ENCODE data around the gene ADCY1.

ADCY1 gene

DNA sequence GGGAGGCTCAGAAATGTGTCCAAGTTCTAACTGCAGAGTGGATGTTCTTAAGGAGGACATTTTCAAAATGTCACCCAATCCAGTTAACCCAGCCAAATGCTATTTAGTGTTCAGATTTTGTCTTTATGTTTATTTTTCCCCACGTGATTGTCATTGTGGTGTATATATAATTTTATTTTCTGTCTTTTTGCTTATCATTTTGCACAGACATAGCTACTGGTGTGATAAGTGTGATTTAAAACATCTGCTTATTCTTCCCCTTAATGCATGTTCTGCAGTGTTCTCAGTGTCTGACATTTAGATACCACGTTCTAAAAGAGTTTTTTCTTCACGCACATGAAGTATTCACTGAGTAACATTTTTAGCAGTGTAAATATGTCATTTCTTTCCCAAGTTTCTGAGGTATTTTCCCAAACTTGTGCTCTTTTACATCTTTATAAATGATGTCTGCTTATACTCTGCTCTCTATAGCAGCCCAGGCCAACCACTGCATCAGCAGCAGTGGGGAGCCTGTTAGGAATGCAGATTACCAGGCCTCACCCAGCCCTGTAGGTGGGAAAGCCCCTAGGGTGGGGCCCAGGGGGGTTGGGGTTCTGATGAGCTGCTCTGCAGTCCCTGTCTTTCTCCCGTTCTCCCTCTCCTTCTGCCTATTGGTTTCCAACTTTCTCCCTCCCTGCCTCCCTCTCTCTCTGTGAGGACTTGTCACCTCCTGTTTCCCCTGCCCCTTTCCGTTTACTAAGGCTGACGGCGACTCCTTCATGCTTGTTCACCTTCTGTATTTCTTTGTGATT lies 20.8 kb downstream of the ADCY1 start:
- no peak for DNase-seq

DNA sequence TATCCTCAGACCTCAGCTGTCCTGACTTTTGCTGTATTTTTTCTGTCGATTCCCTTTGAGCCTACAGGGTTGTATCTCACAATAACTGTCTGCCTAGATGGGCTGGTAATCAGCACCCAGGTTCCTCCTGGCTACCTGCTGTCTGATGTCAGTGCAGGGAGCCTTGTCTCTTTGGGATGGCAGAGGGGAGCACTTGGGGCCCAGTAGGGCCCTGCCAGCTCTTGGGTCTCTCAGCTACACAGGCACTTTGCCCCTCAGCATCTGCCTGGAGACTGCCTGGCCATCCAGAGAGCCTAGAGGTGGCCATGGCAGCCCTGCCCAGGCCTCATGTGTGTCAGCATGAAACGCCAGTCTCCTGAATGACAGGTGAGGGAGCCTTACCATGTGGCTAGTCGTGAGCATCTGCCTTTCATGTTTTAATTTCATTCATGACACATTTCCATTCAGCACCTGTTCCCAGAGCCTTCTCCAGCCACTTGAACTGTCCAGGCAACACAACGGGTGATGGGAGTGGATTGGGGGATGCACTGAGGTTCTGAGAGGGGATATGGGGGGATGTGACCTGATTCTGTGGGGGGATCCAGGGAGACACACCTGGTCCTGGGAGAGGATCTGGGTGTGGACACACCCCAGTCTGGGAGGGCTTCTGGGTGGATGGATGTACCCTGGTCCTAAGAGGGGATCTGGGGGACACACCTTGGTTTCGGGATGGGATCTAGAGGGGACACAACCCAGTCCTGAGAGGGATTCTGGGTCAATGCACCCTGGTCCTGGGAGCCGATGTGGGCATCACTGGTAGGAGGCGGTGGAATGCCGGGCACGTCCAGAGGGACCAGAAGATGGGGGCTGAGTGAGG lies 21.9 kb downstream of the ADCY1 start:
- no peak for DNase-seq

DNA sequence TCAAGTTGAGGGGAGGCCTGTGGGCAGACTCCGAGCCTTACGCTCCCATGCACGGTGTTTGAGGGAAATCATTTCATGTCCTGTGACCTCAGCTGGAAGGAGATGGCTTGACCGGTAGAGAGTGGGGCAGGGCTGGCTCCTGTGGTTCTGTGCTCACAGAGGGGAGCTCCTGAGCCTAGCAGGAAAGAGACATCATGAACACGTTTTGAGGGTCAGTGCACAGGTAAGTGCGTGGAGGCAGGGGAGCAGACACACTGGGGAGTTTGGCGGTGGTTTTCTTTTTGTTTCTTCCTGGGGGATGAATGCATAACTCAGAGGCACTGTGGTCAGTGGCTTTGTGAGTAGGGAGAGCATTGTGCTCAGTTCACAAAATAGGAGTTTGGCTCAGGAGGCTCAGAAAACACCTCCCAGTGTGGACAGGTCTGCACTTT lies 22.5 kb downstream of the ADCY1 start:
- no peak for DNase-seq

GRCh38 chr7:45597286-45597984 lies 23.3 kb downstream of the ADCY1 start:
- no peak for DNase-seq

DNA sequence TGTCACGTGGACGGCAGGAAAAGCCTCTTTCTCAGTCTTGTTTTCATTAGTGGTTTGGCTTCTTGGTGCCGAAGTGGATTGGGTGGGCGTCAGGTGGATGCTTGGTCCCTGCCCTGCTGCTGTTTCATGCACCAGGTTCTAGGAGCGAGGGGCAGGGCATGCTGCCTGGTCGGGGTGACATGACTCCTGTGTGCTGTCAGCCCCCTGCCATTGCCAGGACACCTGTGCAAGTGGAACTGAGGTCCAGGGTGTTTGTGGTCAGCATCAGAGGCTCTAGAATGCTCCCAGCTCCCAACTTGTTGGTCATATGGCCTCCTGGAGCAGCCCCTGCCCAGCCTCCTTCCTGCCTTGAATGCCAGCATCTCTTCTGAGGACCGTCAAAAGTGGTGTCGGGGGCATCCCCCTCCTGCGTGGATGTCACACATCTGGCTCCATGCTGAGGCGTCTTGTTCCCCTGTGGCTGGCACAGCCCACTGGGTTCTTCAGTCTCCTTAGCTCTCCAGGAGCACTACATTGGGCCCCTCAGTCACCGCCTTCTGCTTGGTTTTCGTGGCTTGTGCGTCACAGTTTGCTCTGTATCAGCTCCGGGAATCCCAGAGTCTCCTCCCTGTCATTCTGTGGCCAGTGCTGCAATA lies 24.8 kb downstream of the ADCY1 start:
- DNase-seq, result no peak

GRCh38 chr7:45599851-45600706 lies 25.9 kb downstream of the ADCY1 start:
- no peak for DNase-seq

DNA sequence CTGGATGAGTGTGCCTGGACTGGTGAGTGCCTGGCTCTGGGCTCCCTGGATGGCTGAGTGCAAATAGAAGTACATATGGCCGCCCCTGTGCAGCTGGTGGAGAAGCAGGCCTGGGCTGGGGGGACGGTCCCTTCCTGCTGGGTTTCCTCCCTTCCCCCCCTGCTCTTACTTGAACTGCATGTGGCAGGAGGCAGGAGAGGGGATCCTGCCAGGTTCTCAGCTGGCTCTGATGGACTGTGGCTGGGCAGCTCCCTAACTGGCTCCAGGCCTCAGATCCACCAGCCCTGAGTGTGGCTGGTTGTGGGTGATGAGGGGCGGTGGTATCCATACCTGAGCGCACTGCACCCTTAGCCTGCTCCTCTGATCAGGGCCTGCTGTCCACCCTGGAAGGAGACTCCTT lies 26.9 kb downstream of the ADCY1 start:
- DNase-seq, result no peak

DNA sequence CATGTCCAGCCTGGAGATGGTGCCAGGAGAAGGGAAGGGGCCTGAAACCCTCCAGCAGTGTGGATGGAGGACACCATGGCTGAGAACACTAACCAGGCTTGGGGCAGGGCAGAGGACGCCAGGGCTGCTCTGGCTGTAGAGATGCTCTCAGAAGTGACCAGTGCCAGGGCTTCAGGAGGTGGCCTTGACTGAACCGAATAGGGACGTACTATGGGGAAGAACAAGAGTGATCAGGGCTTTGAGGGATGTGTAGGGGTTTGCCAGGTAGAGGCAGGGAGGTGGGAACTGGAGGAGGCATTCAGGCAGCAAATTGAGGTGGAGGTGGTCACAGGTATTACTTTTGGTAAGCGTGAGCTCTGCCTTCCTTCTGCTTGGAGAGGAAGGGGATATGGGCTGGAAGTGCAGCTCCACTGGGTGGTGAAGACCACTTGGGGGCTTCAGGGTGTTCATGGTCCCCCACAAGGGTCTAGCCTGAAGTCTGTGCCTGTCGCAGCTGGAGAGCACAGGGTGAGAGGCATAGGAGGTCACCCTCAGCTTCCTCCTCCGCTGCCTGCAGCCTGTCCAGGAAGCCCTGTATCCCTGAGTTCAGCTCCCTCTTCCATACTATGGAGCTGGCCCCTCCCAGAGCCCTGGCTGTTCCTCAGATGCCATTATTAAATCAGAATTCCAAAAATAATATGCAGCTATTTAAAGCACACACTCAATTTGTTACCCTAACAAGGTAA lies 27.8 kb downstream of the ADCY1 start:
- DNase-seq, result no peak

DNA sequence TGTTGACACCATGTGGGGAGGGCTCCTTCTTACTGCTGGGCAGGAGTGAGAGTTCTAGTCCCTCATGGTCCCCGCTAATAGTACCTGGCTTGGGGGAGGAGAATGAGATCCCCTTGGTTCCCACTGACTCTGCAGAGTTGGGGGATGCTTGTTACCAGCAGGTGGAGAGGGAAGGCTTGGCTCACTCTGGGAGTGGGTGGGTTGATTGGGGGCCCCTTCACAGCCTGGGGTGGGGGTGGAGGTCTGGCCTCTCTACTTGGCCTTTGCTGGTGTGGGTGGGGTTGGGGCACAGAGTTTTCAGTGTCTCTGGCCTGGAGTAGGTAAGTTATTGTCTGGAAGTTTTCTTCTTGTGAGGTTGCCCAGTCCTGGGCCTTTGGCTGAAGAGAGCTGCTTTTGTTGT lies 31.9 kb downstream of the ADCY1 start:
- no peak for DNase-seq

DNA sequence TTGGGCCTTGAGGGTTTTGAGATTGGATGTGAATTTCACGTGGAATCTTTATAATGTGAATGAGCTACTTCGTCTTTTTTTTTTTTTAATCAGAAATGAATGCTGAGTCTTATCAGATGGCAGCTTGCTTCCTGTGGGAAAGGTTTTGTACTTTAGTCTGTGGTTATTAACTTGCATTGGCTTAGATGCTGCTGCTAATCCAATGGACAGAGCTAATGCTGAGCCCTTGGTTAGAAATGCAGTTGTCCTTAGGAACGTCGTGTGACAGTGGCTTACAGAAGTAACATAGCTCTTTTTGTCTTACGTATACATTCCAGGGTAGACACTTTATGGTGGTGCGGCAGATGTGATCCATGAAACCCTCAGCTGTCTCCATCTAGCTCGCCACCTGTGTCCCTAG lies 32.8 kb downstream of the ADCY1 start:
- no peak for DNase-seq

DNA sequence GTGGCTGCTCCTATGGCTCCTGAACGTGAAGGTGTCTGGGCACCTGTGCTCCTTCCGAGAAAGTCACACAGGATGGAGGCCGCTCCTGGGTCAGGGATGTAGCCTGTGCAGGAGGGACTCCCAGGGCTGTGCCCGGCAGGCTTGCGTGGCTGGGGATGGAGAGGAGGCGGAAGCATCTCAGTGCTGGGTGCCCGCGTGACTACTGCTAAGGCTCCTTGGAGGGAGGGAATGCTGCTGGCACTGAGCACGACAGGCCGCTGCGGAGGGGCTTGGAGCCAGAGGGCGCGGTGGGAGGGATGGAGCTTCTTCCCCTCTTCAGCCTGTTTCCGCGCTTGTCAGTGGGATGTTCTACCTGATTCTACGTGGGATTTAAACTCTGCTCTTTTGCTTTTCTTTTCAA lies 35.0 kb downstream of the ADCY1 start:
- no peak for DNase-seq

GRCh38 chr7:45610019-45610418 lies 35.9 kb downstream of the ADCY1 start:
- no peak for DNase-seq

GRCh38 chr7:45610660-45611299 lies 36.6 kb downstream of the ADCY1 start:
- no peak for DNase-seq

DNA sequence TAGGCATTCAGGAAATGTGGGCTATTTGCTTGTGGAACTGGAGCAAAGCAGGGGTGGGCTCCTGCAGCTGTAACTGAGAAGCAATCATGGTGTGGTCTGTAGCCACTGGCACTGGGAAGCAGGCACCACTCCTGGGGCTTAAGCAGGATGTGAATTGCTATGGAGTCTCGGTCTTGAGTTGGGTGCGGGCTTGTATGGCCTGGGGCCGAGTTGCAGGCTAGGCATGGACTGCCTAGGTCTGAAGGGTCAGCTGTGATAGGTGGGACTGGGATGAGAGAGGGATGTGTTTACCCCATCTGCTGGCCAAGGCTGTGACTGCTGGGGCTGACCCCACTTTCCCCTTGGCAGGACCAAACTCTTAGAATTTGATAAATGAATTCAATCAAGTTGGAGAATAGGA lies 43.0 kb downstream of the ADCY1 start:
- no peak for DNase-seq

- DNase-seq, result no peak
These were observed 47.9 kb downstream of the ADCY1 start for GRCh38 chr7:45622058-45622457.

DNA sequence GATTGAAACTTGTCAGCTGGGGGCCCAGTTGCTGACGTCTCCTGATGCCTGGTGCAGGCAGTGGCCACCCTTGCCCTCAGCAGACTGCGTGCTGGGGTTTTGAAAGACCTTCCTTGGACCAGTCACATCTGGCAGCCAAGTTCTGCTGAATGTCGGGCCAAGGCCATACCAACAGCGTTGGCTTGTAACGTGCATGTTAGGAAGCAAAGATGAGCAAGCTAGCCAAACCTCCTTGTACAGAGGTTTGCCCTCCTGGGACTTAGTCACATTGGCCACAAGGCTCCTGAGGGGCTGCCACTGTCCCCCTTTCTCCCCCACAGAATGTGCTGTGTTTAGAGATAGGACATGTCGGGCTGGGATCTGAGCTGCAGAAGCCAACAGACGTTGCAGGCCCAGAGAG lies 49.0 kb downstream of the ADCY1 start:
- DNase-seq, result no peak

- DNase-seq, result no peak
These were observed 49.7 kb downstream of the ADCY1 start for GRCh38 chr7:45623740-45624391.

DNA sequence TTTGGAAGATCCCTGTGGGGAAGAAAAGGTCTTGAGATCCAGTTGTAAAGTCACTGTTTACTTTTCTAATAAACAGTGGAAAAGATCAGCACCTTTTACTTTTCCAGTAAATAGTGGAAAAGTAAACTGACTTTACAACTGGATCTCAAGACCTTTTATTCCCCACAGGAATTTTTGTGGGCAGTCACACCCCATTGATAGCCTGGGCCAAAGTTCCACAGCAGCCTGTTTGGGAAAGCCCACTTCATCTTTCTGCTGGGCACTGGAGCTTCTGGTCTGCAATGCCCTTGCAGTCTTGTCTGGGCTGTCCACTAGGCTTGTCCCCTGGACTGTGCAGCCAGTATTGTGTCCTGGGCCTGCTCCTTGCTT lies 50.2 kb downstream of the ADCY1 start:
- no peak for DNase-seq

DNA sequence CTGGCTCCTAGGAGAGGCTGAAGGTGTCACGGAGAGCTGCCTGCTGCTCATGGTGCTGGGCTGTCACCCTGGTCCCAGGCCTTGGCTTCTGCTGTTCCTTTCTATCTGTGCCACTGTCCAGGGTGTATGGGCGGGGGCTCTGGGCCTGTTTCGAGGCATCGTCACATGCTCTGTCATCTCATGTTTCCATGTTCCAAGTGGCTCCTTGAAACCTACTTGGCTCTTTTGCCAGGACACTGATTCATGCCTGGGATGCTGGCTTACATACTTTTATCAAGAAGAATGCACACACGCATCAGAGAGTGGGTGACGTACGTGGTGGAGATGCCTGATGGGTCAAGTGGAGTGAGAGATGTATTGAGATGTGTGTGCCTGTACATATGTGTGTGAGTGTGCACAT lies 50.9 kb downstream of the ADCY1 start:
- no peak for DNase-seq

- no peak for DNase-seq
These were observed 51.7 kb downstream of the ADCY1 start for GRCh38 chr7:45625714-45626440.
